ENCODE data around the gene DOCK1.

Gene DOCK1

DNA sequence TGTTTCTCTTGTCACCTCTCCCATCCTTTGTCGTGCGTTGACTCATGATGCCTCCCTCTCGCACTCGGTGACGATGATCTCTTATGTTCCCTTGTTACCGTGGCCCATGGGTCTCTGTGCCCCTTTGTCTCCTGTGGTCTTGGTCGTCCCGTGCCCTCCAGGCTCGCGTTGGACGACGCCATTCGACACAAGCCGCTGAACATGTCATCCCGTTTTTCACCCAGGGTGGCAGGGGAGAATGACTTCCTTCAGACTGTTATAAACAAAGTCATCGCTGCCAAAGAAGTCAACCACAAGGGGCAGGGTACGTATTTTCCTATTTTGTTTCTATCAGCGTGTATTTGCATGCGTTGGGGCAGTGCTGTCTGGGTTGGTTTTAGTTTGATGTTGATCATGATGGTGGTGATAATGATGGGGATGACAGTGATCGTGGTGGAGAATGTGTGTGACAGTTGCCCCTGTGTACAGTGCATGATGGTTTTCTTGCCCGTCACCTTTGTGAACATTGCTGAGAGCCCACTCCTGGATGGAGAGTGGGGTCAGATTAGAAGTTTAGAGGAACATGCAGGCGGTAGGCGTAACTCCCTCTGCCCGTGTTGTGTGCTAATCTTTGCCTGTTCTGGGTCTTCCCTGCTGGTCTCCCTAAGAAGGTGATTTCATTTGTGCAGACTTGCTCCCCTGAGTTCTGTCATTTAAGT, 107.0 kb downstream of the DOCK1 start:
- DNase-seq (no peak), ATAC-seq (no peak)

DNA sequence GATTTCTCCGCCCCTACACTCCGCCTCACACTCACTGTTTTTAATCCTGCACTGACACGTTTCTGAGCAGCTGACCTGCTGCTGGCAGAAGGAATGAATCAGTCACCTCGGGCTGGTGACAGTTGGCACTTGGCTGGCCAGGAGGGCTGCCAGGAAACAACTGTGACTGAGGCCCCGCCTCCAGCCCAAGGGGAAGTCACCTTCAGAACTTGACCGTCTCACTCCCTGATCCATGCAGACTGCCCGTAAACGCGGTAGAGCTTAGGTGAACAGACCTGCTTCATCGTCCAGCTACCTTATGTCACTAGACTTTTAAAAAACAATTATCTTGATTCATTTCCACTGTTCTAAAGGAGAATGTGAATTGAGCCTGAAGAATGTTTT, 107.5 kb downstream of the DOCK1 start:
- no peak for DNase-seq

DNA sequence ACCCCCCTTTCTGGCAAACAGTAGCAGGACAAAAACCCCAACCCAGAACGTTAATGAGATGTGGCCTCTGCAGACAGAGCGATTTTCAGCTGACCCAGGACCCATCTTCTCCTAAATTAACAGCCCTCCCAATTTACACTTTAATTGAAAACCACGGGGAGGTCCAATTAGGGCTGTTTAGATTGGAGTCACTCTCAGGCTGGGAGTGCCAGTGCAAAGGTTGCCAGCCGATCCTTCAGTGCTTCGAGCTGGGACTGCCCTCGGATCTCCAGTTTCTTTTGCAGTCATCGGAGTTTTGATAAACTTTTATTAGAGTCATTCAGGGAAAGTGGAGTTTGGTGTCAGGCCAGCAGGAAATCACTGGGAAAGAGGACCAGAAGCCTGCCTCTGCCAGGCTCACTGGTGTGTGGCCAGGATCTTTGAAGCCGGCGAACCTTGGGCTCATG, 108.0 kb downstream of the DOCK1 start:
- DNase-seq, result no peak

More for the DNA sequence above, 107.5 kb downstream of the DOCK1 start:
- no peak for ATAC-seq

DNA sequence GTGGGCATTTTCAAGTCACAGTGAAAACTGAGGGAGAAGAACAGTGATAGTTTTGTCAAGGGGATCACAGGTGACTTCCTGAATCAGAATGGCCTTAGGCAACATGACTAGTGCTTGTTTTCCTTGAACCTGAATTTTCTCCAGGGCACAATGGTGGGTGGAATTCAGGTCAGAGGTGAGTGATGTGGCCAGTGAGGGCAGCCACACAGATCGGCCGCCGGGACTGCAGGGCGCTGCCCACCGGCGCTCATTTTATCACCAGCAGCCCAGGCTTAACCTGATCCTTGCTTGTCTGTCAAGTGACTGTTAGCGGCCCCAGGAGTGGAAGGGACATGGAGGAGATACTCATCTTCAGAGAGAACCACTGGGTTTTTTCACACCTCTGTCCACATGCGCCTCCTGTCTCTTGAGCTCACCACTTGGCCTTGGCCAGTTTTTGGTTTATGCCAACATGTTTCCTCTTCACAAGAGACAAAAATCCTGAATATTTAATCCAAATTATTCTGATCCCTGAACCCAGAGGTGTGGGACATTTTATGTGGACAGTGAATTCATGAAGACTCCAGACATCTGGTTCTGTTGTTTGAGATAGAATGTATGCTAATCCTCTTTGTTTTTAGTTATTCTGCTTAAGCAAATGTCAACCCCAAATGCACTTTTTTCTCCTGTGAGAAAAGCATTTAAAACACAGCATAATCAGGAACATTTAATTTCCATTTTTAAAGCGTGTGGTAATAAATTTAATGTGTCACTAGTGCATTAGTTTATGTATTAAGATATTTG, 108.7 kb downstream of the DOCK1 start:
- ATAC-seq, result no peak
- no peak for DNase-seq

More for the DNA sequence above, 108.0 kb downstream of the DOCK1 start:
- ATAC-seq, result no peak

DNA sequence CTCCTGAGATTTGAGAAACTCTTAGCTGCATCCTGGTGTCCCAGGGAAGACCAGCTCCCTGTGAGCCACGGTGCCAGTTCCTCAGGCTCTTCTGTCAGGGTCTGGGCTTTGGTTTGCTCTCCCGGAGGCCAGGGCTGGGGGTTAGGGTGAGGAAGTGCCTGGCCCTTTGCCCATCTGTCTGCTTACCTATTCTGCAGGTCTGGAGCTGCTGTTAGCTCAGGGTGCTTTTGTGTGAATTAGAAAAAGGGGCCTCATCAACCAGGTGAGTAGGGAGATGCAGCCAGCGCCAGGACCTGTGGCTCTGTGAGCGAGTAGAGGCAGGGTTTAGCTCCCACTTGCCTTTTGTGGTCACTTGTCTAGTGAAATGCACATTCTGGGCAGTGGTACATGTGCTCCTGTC, 109.4 kb downstream of the DOCK1 start:
- no peak for DNase-seq
- no peak for ATAC-seq

DNA sequence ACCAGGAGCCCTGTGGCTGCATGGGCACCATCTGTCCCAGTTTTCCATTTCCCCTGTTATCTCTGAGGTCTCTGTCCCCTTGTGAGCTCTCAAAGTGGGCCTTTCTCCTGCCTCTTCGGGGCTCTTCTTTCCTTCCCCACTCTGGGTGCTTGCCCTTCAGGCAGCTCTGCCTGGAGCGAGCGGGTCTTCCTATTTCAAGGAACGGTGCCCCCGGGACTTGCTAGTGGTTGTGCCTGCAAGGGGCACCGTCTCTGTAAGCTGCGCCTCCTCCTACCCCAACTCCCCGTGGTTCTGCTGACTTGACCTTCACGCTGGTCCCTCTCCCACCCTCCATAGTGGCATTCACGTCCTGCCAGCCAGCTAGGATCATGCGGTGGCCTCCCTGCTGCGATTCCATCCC, 110.1 kb downstream of the DOCK1 start:
- DNase-seq, result no peak
- no peak for ATAC-seq

DNA sequence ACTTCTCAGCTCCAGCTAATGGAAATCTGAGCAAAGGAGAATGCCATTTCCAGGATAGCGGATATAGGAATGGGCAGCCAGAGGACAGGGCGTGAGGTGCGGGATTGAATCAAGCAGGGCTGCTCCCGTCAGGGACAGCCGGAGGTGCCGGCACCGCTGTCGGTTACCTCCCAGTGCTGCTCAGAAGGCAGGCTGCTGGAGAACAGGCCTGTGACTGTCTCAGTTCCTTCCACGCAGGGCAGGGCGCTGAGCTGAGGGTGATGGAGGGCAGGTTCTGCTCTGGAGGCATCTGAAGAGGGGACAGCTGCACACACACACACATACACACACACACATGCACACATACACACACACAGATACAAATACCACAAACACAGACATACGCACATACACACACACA, 111.1 kb downstream of the DOCK1 start:
- ATAC-seq (no peak), DNase-seq (no peak)

DNA sequence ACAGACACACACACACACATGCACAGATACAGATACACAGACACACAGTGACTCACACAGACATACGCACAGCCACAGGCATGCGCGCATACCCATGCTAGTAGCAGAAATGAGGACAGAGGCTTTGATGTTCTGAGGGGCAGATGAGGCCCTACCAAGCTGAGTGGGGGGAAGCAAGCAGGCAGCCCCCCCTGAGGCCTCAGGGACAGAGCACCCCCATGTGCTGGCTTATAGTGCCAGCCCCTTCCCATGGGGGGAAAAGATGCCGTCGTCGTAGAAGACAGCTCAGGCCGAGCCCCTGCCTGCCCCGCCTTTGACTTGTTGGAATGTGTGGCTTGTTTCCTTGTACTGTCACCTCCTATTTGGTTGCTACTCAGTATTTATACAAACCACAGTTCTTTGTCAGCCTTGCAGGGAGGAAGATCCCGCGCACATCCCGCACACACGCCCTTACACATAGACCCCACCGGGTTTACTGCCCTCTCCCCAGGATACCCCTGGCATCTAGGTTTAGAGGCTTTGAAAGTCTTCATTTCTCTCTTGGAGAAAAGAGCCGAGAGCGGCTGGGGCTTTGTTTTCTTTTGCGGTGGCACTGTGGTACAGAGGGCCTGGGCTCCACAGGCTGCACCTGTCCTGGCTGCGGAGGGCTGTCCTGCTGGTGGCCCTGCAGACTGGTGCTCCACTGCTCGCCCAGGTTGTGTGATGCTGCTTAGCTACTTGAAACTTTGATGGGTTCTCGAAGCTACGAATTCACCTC, 112.5 kb downstream of the DOCK1 start:
- ATAC-seq (no peak), DNase-seq (no peak)

DNA sequence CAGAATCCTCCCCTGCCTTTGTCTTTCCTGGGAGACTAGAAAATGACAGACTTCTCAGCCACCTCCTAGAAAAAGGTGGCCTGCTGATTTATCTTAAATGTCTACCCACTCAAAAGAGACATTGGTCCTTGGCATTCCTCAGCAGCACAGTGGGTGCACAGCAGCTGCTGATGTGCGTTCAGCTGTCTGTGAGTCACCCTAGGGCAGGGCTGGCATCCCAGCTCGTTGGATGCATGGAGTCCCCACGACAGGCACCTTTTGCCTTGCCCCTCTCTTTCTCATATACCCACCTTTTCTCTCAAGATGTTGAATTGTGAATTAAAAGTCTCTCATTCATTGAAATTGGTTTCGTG, 113.0 kb downstream of the DOCK1 start:
- DNase-seq, result no peak
- ATAC-seq, result no peak

DNA sequence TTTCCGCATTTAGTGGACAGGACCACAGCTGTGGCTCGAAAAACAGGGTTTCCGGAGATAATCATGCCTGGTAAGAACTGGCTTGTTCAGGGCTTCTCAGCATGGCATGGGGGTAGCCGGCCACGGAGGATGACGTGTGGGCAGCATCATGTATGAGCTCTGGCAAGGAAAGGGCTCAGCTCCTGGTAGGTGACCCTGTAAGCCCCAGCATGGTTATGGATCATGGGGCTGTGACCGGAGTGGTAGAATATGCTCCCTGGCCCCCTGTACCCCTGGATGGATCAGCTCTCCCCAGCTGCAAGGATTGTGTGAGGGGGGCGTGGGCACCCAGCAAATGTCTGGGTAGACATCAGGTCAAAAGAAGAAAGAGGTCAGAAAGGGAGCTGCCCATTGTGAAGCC, 113.5 kb downstream of the DOCK1 start:
- DNase-seq, result no peak
- ATAC-seq, result no peak

DNA sequence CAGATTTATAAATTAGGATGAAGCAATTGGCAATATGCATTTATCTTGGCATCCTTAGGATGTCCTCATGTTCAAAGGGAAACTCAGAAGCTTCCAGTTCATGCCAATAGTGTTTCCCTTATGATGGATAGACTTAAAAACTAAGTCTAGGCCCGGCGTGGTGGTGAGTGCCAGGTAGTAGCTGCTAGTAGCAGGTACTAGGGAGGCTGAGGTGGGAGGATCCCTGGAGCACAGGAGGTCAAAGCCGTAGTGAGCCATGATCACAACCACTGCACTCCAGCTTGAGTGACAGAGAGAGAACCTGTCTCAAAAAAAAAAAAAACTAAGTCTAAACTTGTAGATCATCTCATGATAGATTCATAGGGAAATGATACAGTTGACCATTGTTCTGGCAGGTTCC, 115.0 kb downstream of the DOCK1 start:
- DNase-seq (no peak), ATAC-seq (no peak)

DNA sequence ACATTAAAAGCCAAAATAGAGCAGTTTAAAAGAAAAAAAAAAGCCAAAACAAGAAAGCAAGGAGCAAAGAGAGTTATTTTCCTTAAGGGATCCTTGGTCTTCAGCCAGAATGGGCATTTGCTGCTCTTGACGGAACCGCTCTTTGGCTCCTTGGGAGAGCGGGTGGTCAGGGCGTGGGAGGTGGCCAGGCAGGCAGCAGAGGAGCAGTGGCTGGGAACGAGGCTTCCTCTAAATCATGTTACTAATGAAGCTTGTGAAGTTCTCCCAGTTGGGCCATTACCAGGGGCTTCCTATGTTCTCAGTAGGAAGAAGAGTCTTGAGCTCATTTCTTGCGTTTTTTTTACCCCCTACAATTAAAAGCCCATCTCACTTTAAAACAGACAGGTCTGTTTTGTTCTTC, 116.6 kb downstream of the DOCK1 start:
- DNase-seq (no peak), ATAC-seq (no peak)

DNA sequence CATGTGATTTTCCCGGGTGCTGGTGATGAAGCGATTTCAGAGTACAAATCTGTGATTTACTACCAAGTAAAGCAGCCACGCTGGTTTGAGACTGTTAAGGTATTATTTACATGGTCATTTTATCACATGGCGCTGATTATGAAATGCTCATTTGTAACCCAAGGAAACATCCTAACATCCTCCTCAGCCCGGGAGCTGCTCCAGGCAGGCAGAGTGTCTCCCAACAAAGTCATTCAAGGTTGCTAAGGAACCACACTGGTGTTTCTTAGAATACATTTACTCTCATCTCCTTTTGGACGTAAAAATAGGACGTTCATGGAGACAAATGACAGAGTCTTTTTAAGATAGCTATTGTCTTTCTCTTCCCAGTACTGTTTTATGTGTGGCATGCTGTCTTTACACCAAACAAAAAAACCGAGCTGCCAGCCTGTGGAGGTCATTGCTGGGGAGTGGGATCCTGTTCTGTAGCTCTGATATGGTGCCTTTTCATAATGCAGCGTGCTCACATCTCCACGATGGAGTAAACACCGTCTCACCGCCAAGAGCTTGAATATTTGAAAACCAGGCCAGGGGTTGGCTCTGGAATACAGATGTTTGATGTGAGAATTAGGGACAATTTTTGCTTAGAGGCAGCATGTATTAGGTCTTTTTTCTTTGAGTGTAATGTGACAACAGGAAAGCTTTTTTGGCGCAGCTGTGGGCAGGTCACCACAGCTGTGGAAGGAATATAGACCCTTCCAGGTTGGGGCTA, 119.6 kb downstream of the DOCK1 start:
- DNase-seq (no peak), ATAC-seq (no peak)

DNA sequence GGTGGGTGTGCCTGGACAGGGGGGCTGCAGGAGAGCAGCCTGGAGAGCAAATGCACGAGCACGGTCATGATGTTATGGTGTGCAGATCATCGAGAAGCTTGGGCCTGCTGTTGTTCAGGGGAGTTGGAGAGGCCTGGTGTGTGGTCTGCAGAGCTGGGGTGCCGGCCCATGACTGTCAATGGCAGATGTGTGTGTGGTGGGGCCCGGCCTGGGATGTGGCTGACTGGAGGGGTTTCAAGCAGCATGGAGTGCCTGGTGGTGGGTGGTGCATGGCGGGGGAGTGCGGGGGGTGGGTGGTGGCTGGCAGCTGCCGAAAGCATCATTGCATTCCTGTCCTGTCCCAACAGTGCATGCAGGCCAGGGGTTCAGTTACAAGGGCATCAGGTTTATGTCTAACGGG, 122.6 kb downstream of the DOCK1 start:
- DNase-seq (no peak), ATAC-seq (no peak)

DNA sequence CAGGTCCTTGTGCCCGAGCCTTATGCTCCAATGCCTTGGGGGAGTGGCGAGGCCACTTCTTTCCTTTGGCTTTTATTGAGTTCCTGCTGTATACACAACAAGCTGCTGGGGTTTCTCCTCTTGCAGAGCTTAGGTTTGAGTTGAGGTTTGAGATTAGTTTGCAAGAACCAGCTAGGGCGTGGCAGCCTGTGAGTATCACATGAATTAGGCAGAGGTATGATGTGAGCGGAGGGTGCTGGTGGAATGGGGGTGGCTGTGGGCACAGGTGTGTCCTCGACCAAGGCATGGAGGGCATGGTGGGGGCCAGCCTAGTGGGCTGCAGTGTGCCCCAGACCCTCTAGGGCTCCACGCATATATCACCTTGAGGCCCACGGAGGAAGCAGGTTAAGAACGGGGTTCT, 123.3 kb downstream of the DOCK1 start:
- ATAC-seq (no peak), DNase-seq (no peak)

DNA sequence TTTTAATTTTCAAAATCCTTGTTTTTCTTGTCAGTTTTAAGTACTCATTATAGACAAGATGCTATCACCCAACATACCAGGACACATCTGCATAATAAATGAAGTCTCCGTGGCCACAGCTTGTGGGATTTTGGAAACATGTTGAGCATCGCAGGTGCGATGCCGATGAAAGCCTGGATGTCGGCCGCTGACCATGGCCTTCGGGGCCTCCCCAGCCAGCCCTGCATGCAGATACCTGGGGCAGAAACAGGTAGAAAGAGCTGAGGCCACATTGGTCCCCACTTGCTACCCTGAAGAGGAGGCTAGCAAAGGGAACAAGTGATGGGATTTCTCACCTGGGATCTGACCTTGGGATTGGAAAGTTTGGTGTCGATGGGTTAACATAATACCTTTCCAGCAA, 123.8 kb downstream of the DOCK1 start:
- ATAC-seq (no peak), DNase-seq (no peak)

DNA sequence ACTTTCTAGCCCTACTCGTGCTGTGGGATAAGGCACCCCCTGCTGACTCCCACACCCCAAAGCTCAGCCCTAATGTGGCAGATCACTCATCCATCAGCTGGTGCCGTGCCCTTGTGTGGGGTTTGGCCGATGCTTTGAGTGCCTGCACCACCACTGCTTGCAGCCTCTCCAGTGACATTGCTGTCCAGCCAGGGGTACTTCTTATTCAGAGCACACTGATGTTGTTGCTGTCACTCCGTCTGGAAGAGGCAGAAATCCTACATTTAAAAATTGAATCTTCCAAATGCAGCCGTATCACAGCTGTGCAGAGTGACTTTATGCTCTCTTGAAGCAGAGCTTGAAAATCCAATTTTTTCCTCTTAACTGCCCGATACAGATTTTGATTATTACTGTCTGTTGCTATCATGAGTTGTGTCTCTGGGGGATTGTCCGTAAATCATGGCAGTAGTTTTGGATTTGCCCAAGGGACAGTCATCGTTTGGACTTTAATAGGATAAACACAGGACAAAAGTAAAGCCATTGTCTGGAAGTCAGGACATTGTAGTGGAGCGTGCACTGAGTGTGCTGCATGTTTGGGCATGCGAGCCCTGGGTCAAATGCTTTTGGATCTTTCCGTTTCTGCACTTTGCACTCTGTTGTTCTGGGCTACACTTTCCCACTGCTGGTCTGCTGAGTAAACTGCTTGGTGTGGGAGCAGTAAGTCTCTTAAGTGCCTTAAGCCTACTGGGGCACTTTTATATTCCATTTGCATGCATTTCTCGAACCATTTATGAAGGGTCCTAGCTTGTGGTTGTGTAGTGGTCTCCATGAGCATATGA, 128.2 kb downstream of the DOCK1 start:
- DNase-seq, result no peak
- no peak for ATAC-seq

DNA sequence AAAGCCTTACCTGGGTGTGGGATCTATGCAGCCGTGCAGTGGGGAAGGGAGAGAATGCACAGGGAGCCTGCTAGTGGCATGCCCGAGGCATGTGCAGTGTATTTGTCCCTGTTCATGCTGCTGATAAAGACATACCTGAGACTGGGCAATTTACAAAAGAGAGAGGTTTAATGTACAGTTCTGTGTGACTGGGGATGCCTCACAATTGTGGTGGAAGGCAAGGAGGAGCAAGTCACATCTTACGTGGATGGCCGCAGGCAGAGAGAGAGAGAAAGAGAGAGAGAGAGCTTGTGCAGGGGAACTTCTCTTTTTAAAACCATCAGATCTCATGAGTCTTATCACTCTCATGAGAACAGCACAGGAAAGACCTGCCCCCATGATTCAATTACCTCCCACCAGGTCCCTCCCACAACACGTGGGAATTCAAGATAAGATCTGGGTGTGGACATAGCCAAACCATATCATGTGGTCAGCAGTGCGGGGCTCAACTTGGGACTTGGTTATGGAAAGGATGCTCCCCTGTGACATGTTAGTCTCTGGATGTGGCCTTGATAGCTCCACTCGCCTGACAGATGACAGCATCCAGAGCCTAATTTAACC, 128.9 kb downstream of the DOCK1 start:
- ATAC-seq (no peak), DNase-seq (no peak)

DNA sequence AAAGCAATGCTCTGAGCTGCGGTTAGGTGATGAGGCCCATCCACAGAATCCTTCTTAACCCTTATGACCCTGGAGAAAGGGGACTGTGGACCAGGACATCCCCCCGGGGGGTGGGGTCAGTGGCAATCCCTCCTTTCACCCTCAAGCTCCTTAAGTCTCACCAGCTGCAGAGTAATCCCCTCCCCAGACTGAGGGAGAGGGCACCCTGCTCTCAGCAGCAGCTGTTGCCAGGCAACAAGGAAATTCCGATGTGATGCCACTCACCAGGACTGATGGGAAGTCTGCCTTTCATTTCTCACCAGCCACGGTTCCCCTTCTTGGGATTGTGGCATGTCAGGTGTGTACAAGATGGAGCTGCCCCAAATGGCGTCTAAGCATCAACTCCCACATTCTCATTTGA, 129.6 kb downstream of the DOCK1 start:
- no peak for ATAC-seq
- no peak for DNase-seq

DNA sequence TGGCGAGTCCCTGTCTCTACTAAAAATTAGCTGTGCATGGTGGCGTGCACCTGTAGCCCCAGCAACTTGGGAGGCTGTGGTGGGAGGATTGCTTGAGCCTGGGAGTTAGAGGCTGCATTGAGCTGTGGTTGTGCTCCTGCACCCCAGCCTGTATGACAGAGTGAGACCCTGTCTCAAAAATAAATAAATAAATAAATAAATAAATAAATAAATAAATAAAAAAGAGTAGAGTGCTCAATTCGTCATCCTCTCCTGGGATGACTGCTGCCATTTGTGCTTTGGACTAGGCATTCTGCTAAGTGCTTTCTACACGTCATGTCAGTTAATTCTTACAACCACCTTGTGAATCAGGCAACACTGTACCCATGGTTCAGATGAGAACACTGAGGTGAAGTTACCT, 130.6 kb downstream of the DOCK1 start:
- ATAC-seq (no peak), DNase-seq (no peak)

DNA sequence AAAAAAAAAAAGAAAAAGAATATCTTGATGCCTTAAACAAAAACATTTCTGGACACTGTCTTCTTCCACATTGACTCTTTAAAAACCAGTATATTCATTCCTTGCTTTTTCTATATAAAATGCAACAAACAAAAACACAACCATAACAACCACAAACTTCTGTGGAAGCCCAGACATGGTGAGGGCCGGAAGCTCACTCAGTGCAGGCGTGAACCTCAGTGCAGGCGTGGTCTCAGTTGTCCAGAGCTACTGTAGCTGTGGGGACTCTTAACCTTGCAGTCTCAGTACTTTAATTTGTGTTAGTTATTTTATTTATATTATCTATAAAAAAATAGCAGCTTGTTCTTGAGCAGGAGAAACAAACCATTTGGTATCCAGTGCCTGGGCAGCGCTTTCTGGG, 131.8 kb downstream of the DOCK1 start:
- ATAC-seq (no peak), DNase-seq (no peak)
